Astrocyte of the cerebellum (primary cell): Measurements from ENCODE around the gene EYA2.
"Not testable (repeated sequence)": the region's sequence is repeated elsewhere in the genome, so short reads cannot be mapped to it uniquely, and the experiment has no call there.

Experiments
- DNase-seq: peaks from one replicate; pipeline ENCODE4 v3.0.0-alpha.2; 2011; ENCODE audit warnings: low read depth
- H3K4me3 ChIP-seq: 2 replicates; pipeline ENCODE4 v1.5.1; 2011; ENCODE audit warnings: mild to moderate bottlenecking, low read depth, low read length, moderate library complexity
- CTCF ChIP-seq: IDR thresholded peaks from 2 replicates; pipeline ENCODE4 v1.5.1; 2012; ENCODE audit warnings: low read length, low read depth, moderate library complexity, mild to moderate bottlenecking; ENCODE audit errors: missing control alignments
- in situ Hi-C: cut with HindIII; loops from 2 replicates; pipeline ENCODE4 v1.10.0; 2017; ENCODE audit warnings: low sequenced_read_pairs

Gene EYA2

GRCh38 chr20:46928580-46929132, 34.0 kb downstream of the EYA2 start:
- TF ChIP-seq CTCF, result no peak
- no peak overlapping the region for H3K4me3 ChIP-seq
- in situ Hi-C loops, result no loop called here
- no peak for DNase-seq

- DNase-seq, result no peak
- H3K4me3 ChIP-seq, result no peak overlapping the region
- in situ Hi-C loops, result no loop called here
- no peak for TF ChIP-seq CTCF
These were observed 35.3 kb downstream of the EYA2 start for GRCh38 chr20:46929902-46930301.

GRCh38 chr20:46930640-46931339, 36.1 kb downstream of the EYA2 start:
- no peak for TF ChIP-seq CTCF
- in situ Hi-C loops, result no loop called here
- DNase-seq, result no peak
- no peak overlapping the region for H3K4me3 ChIP-seq

GRCh38 chr20:46931699-46932098, 37.1 kb downstream of the EYA2 start:
- H3K4me3 ChIP-seq, result no peak overlapping the region
- in situ Hi-C loops, result no loop called here
- no peak for TF ChIP-seq CTCF
- no peak for DNase-seq

GRCh38 chr20:46932439-46932838, 37.8 kb downstream of the EYA2 start:
- H3K4me3 ChIP-seq, DNase-seq, in situ Hi-C loops: not testable (repeated sequence)

- no peak for DNase-seq
- H3K4me3 ChIP-seq, result no peak overlapping the region
- TF ChIP-seq CTCF, result no peak
- in situ Hi-C loops, result no loop called here
These were observed 38.5 kb downstream of the EYA2 start for GRCh38 chr20:46933150-46933549.

GRCh38 chr20:46934746-46935287, 40.2 kb downstream of the EYA2 start:
- H3K4me3 ChIP-seq, result no peak overlapping the region
- in situ Hi-C loops, result no loop called here
- DNase-seq, result no peak
- no peak for TF ChIP-seq CTCF
